ENCODE measurements around the gene NPLOC4. TPM values are rescaled to one million over a fixed set of nuclear protein-coding genes. Genes with fewer than 3 reads are reported as not detected.
A peak's percentile ranks its signal among the peaks of the same experiment; 100 is the strongest.

The NPLOC4 gene
- total and polyA plus RNA-seq, 2 donors (not counting 1 experiment from before 2014, with no cell fraction given), result 51.0 to 62.5 TPM

DNA sequence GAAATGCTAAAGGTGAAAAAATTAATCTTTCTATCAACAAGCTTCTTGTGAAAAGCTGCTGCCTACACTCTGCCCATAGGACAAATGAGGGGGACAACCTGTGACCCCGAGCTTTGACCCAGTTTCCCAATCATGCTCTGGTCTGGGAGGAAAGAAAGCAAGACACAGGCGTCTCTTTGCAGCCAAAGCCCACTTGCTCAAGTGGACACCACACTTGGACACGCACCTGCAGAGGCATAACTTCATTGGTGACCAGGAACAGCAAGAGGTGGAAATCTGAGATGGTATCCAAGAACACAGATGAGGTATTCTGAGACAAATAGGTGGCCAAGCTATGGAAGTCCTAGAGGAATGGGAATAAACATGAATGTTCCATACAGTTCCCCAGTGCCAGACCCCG is 69.7 kb downstream of the NPLOC4 start:
- Histone ChIP-seq H3K79me2 (ENCODE audit: control insufficient read depth, insufficient read depth, low read length) (peaks cover 2% of the 10 kb centered on the region), H2AFZ (ENCODE audit: low read length) (no peak overlapping the region), H4K20me1 (ENCODE audit: control insufficient read depth, extremely low read depth, insufficient read depth, low read length) (no peaks in the 10 kb centered on the region), H3K4me3 (replicated peaks in 1 of 4; ENCODE audit: control extremely low read depth in 1 of 4, insufficient read depth in 1 of 4, low read depth in 3 of 4, low read length in 4 of 4) (peak overlapping the region in 3 of 4 experiments; percentile 6 to 30 (median 20)), H3K4me2 (ENCODE audit: extremely low read depth, insufficient read depth, low read length) (peak overlapping the region; percentile 79), H3K9me3 (ENCODE audit: control insufficient read depth, insufficient read depth, low read depth, low read length) (no peaks in the 10 kb centered on the region), H3K9ac (ENCODE audit: insufficient read depth, low read length) (no peak overlapping the region), H3K27ac (ENCODE audit: insufficient read depth, low read length) (peak overlapping the region; percentile 55), H3K4me1 (ENCODE audit: control insufficient read depth, extremely low read depth, insufficient read depth, low read length) (peaks cover 32% of the 10 kb centered on the region), H3K36me3 (ENCODE audit: control insufficient read depth, insufficient read depth, low read length) (peaks cover 38% of the 10 kb centered on the region), H3K27me3 (ENCODE audit: control insufficient read depth, insufficient read depth, low read length) (no peaks in the 10 kb centered on the region)
- TF ChIP-seq EZH2 (IDR thresholded peaks at IDR 0.05; ENCODE audit: low read length, missing control alignments) (no peak), CTCF (conservative IDR thresholded peaks at IDR 0.05 in 1 of 2, IDR thresholded peaks at IDR 0.05 in 1 of 2; ENCODE audit: low read depth in 1 of 2, low read length in 2 of 2) (no peak)
- no peak for DNase-seq (ENCODE audit: low read depth in 2 of 2)

DNA sequence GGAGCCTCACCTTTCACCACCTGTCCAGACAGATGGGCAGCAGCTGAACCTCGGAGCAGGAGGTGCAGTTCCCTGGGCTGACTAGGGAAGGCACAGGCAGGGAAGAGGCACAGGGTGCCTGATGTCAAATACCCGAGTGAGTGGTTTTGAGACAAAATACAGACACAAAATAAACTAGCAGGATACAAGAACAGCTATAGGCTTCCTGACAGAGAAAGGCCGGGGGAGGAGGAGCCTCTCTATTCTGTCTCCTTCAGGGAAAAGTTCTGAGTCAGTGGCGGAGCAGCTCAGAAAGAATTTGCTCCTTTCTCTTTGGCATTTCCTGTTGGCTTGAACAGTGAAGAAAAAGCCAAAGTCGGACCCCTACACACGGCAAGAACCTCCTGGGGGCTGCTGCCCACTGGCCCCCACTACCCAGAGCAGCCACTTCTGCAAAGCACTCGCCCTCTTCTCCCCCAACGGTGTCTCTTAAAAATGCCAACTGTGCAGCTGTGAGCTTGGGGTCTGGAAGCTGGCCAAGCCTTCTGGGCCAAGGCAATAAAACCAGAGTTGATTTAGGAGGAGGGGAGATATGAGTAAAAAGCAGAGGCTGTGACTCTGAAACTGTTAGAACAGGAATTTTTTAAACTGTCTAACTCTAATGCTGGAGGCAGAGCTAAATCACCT is 70.3 kb downstream of the NPLOC4 start:
- no peak overlapping the region for H2AFZ ChIP-seq (ENCODE audit: low read length)
- no peaks in the 10 kb centered on the region for H4K20me1 ChIP-seq (ENCODE audit: control insufficient read depth, extremely low read depth, insufficient read depth, low read length)
- no peak overlapping the region for H3K9ac ChIP-seq (ENCODE audit: insufficient read depth, low read length)
- H3K4me2 ChIP-seq (ENCODE audit: extremely low read depth, insufficient read depth, low read length), result peak overlapping the region; percentile 79
- DNase-seq (ENCODE audit: low read depth in 2 of 2), result peak; percentile 89 to 98
- no peak for TF ChIP-seq EZH2 (IDR thresholded peaks at IDR 0.05; ENCODE audit: low read length, missing control alignments)
- no peak for TF ChIP-seq CTCF (conservative IDR thresholded peaks at IDR 0.05 in 1 of 2, IDR thresholded peaks at IDR 0.05 in 1 of 2; ENCODE audit: low read depth in 1 of 2, low read length in 2 of 2)
- H3K27ac ChIP-seq (ENCODE audit: insufficient read depth, low read length), result peak overlapping the region; percentile 55
- peaks cover 32% of the 10 kb centered on the region for H3K4me1 ChIP-seq (ENCODE audit: control insufficient read depth, extremely low read depth, insufficient read depth, low read length)
- peak overlapping the region in 3 of 4 experiments; percentile 5 to 34 (median 20) for H3K4me3 ChIP-seq (replicated peaks in 1 of 4; ENCODE audit: control extremely low read depth in 1 of 4, insufficient read depth in 1 of 4, low read depth in 3 of 4, low read length in 4 of 4)
- H3K79me2 ChIP-seq (ENCODE audit: control insufficient read depth, insufficient read depth, low read length), result peaks cover 2% of the 10 kb centered on the region
- H3K27me3 ChIP-seq (ENCODE audit: control insufficient read depth, insufficient read depth, low read length), result no peaks in the 10 kb centered on the region
- peaks cover 34% of the 10 kb centered on the region for H3K36me3 ChIP-seq (ENCODE audit: control insufficient read depth, insufficient read depth, low read length)
- no peaks in the 10 kb centered on the region for H3K9me3 ChIP-seq (ENCODE audit: control insufficient read depth, insufficient read depth, low read depth, low read length)

GRCh38 chr17:81565231-81565630 is 71.7 kb downstream of the NPLOC4 start:
- no peak overlapping the region for H2AFZ ChIP-seq (ENCODE audit: low read length)
- no peak overlapping the region for H3K4me2 ChIP-seq (ENCODE audit: extremely low read depth, insufficient read depth, low read length)
- peaks cover 2% of the 10 kb centered on the region for H3K79me2 ChIP-seq (ENCODE audit: control insufficient read depth, insufficient read depth, low read length)
- no peak overlapping the region for H3K4me3 ChIP-seq (replicated peaks in 1 of 4; ENCODE audit: control extremely low read depth in 1 of 4, insufficient read depth in 1 of 4, low read depth in 3 of 4, low read length in 4 of 4)
- TF ChIP-seq EZH2 (IDR thresholded peaks at IDR 0.05; ENCODE audit: low read length, missing control alignments) (no peak), CTCF (conservative IDR thresholded peaks at IDR 0.05 in 1 of 2, IDR thresholded peaks at IDR 0.05 in 1 of 2; ENCODE audit: low read depth in 1 of 2, low read length in 2 of 2) (no peak)
- H4K20me1 ChIP-seq (ENCODE audit: control insufficient read depth, extremely low read depth, insufficient read depth, low read length), result no peaks in the 10 kb centered on the region
- DNase-seq (ENCODE audit: low read depth in 2 of 2), result no peak
- peaks cover 35% of the 10 kb centered on the region for H3K4me1 ChIP-seq (ENCODE audit: control insufficient read depth, extremely low read depth, insufficient read depth, low read length)
- no peaks in the 10 kb centered on the region for H3K9me3 ChIP-seq (ENCODE audit: control insufficient read depth, insufficient read depth, low read depth, low read length)
- H3K9ac ChIP-seq (ENCODE audit: insufficient read depth, low read length), result no peak overlapping the region
- peaks cover 23% of the 10 kb centered on the region for H3K36me3 ChIP-seq (ENCODE audit: control insufficient read depth, insufficient read depth, low read length)
- H3K27me3 ChIP-seq (ENCODE audit: control insufficient read depth, insufficient read depth, low read length), result no peaks in the 10 kb centered on the region
- no peak overlapping the region for H3K27ac ChIP-seq (ENCODE audit: insufficient read depth, low read length)

All from fibroblast of lung (primary cell).